H1 (cell line): ENCODE data around the gene B9D2. TPM values are rescaled to one million over a fixed set of nuclear protein-coding genes. Genes with fewer than 3 reads are reported as not detected.

Source experiments
- CEBPB ChIP-seq: IDR thresholded peaks from 2 replicates; pipeline ENCODE4 v1.6.1; 2012; ENCODE audit warnings: low read depth, low read length
- KDM4A ChIP-seq: IDR thresholded peaks from one replicate; pipeline ENCODE4 v1.7.1; 2012; ENCODE audit warnings: low read depth, mild to moderate bottlenecking, moderate library complexity, low read length, inconsistent platforms; ENCODE audit not compliant: severe bottlenecking
- KDM5A ChIP-seq: fragments of 200-600 bp; IDR thresholded peaks from 2 replicates; pipeline ENCODE4 v1.7.1; 2012; ENCODE audit warnings: mild to moderate bottlenecking, low read length, inconsistent platforms, mixed read lengths
- POLR2AphosphoS5 ChIP-seq: IDR thresholded peaks from 2 replicates; pipeline ENCODE4 v1.6.1; 2011; ENCODE audit warnings: low read depth, low read length
- RXRA ChIP-seq: IDR thresholded peaks from 2 replicates; pipeline ENCODE4 v1.6.1; 2011; ENCODE audit warnings: low read depth, mild to moderate bottlenecking, low read length, moderate library complexity; ENCODE audit not compliant: insufficient read depth
- SIN3A ChIP-seq, 2 experiments: IDR thresholded peaks in 1 of 2; conservative IDR thresholded peaks in 1 of 2; 2 replicates each; pipeline ENCODE4 v1.6.1; 2011 to 2012; ENCODE audit warnings: low read length in 2 of 2, improper control_type of control experiment in 1 of 2, low read depth in 1 of 2, mild to moderate bottlenecking in 1 of 2
- SP1 ChIP-seq: IDR thresholded peaks from 2 replicates; pipeline ENCODE4 v1.6.1; 2011; ENCODE audit warnings: low read depth, low read length
- TAF1 ChIP-seq: IDR thresholded peaks from 2 replicates; pipeline ENCODE4 v1.6.1; 2011; ENCODE audit warnings: mild to moderate bottlenecking, low read depth, low read length
- polyA plus RNA-seq, 7 experiments: library from polyadenylated mRNA; depleted of rRNA in 3 of 7; stranded (reverse) in 5 of 7; unstranded in 2 of 7; fragments of >200 nt in 5 of 7; fragments of 200-250 nt in 2 of 7; gene quantifications; 1 replicate in 5 of 7; 2 replicates in 1 of 7; 4 replicates in 1 of 7; pipeline versions ENCODE4 v1.2.1 to v1.2.3, GENCODE V29; 2011 to 2013; ENCODE audit warnings: missing spikeins in 2 of 7, mixed read lengths in 2 of 7
- total RNA-seq: library from RNA; stranded (reverse); fragmentation: NEBNext Ultra II Directional; extraction: Animal tissue kit (Norgen Biotek cat#: 25700); gene quantifications from 2 replicates; pipeline ENCODE4 v1.2.1, GENCODE V29; 2021
- TF ChIP-seq, protein P1 (sequence below): fragments of 300-600 bp; sonication (generic); IDR thresholded peaks from 2 replicates; pipeline ENCODE4 v1.7.1; 2012; ENCODE audit warnings: low read length, moderate library complexity, mild to moderate bottlenecking, inconsistent platforms; ENCODE audit not compliant: insufficient replicate concordance
- TF ChIP-seq, protein P2 (sequence below): IDR thresholded peaks from 2 replicates; pipeline ENCODE4 v1.6.1; 2012; ENCODE audit warnings: inconsistent platforms

B9D2 gene
- total and polyA plus RNA-seq, 2 of the 8 experiments (the other 6 are each of a cell fraction or from before 2014, with no cell fraction given) = 4.9 to 6.3 TPM

DNA sequence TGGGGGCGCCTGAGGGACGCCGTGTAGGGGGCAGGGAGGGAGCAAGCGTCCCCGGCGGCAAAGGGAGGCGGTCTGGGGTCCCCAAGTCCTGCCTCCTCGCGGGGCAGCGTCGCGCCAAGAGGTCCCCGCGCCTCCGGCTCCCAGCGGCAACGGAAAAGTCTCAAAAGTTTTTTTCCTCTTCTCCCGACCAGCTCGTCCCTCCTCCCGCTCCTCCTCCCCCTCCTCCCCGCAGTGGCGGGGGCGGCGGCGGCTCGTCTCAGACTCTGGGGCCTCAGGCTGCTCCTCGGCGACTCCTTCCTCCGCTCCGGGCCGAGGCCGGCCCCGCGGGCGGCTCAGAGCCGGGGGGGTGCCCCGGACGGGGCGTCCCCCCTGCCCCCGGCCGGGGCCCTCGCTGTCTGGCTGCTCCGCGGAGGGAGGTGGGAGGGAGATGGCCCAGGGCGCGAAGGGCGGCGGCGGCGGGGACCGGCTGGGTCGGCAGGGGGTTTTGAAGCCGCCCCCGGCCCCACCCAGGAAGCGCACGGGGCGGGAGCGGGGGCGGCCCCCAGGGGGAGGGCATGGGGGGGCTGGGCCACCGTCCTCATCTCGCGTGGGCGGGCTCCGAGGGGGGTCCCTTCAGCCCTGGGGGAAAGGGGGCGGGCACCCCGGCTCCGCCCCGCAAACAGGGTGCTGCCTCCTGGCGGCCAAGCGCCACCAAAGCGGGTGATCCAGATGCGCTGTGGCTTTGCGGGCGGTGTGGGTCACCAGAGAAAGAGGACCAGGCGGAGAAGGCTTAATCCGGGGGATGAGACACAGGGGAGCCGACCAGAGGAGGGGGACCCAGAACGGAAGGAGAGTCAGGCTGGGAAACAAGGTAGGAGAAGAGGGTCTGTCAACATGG lies 10.2 kb downstream of the B9D2 start, which contains the start of gene TGFB1 (continued):
- TF ChIP-seq, protein P1, sequence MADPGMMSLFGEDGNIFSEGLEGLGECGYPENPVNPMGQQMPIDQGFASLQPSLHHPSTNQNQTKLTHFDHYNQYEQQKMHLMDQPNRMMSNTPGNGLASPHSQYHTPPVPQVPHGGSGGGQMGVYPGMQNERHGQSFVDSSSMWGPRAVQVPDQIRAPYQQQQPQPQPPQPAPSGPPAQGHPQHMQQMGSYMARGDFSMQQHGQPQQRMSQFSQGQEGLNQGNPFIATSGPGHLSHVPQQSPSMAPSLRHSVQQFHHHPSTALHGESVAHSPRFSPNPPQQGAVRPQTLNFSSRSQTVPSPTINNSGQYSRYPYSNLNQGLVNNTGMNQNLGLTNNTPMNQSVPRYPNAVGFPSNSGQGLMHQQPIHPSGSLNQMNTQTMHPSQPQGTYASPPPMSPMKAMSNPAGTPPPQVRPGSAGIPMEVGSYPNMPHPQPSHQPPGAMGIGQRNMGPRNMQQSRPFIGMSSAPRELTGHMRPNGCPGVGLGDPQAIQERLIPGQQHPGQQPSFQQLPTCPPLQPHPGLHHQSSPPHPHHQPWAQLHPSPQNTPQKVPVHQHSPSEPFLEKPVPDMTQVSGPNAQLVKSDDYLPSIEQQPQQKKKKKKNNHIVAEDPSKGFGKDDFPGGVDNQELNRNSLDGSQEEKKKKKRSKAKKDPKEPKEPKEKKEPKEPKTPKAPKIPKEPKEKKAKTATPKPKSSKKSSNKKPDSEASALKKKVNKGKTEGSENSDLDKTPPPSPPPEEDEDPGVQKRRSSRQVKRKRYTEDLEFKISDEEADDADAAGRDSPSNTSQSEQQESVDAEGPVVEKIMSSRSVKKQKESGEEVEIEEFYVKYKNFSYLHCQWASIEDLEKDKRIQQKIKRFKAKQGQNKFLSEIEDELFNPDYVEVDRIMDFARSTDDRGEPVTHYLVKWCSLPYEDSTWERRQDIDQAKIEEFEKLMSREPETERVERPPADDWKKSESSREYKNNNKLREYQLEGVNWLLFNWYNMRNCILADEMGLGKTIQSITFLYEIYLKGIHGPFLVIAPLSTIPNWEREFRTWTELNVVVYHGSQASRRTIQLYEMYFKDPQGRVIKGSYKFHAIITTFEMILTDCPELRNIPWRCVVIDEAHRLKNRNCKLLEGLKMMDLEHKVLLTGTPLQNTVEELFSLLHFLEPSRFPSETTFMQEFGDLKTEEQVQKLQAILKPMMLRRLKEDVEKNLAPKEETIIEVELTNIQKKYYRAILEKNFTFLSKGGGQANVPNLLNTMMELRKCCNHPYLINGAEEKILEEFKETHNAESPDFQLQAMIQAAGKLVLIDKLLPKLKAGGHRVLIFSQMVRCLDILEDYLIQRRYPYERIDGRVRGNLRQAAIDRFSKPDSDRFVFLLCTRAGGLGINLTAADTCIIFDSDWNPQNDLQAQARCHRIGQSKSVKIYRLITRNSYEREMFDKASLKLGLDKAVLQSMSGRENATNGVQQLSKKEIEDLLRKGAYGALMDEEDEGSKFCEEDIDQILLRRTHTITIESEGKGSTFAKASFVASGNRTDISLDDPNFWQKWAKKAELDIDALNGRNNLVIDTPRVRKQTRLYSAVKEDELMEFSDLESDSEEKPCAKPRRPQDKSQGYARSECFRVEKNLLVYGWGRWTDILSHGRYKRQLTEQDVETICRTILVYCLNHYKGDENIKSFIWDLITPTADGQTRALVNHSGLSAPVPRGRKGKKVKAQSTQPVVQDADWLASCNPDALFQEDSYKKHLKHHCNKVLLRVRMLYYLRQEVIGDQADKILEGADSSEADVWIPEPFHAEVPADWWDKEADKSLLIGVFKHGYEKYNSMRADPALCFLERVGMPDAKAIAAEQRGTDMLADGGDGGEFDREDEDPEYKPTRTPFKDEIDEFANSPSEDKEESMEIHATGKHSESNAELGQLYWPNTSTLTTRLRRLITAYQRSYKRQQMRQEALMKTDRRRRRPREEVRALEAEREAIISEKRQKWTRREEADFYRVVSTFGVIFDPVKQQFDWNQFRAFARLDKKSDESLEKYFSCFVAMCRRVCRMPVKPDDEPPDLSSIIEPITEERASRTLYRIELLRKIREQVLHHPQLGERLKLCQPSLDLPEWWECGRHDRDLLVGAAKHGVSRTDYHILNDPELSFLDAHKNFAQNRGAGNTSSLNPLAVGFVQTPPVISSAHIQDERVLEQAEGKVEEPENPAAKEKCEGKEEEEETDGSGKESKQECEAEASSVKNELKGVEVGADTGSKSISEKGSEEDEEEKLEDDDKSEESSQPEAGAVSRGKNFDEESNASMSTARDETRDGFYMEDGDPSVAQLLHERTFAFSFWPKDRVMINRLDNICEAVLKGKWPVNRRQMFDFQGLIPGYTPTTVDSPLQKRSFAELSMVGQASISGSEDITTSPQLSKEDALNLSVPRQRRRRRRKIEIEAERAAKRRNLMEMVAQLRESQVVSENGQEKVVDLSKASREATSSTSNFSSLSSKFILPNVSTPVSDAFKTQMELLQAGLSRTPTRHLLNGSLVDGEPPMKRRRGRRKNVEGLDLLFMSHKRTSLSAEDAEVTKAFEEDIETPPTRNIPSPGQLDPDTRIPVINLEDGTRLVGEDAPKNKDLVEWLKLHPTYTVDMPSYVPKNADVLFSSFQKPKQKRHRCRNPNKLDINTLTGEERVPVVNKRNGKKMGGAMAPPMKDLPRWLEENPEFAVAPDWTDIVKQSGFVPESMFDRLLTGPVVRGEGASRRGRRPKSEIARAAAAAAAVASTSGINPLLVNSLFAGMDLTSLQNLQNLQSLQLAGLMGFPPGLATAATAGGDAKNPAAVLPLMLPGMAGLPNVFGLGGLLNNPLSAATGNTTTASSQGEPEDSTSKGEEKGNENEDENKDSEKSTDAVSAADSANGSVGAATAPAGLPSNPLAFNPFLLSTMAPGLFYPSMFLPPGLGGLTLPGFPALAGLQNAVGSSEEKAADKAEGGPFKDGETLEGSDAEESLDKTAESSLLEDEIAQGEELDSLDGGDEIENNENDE = no peak
- no peak for TF ChIP-seq KDM4A
- TF ChIP-seq KDM5A = no peak
- TF ChIP-seq SIN3A (conservative IDR thresholded peaks at IDR 0.05 in 1 of 2, IDR thresholded peaks at IDR 0.05 in 1 of 2; ENCODE audit: low read depth in 1 of 2, low read length in 2 of 2) = peak in 1 of 2 experiments; percentile 31; a peak in 1 of 4 replicates
- no peak for TF ChIP-seq POLR2AphosphoS5
- no peak for TF ChIP-seq TAF1
- peak; percentile 57; the same call in 1 of the 2 replicates for TF ChIP-seq SP1
- no peak for TF ChIP-seq RXRA
- TF ChIP-seq, protein P2, sequence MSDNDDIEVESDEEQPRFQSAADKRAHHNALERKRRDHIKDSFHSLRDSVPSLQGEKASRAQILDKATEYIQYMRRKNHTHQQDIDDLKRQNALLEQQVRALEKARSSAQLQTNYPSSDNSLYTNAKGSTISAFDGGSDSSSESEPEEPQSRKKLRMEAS = no peak
- TF ChIP-seq CEBPB = no peak
